ENCODE data around the gene PLAGL2.

GRCh38 chr20:32158943-32159660, 48.4 kb downstream of the PLAGL2 start:
- TF ChIP-seq, protein P1, sequence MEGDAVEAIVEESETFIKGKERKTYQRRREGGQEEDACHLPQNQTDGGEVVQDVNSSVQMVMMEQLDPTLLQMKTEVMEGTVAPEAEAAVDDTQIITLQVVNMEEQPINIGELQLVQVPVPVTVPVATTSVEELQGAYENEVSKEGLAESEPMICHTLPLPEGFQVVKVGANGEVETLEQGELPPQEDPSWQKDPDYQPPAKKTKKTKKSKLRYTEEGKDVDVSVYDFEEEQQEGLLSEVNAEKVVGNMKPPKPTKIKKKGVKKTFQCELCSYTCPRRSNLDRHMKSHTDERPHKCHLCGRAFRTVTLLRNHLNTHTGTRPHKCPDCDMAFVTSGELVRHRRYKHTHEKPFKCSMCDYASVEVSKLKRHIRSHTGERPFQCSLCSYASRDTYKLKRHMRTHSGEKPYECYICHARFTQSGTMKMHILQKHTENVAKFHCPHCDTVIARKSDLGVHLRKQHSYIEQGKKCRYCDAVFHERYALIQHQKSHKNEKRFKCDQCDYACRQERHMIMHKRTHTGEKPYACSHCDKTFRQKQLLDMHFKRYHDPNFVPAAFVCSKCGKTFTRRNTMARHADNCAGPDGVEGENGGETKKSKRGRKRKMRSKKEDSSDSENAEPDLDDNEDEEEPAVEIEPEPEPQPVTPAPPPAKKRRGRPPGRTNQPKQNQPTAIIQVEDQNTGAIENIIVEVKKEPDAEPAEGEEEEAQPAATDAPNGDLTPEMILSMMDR (conservative IDR thresholded peaks at IDR 0.05; ENCODE audit: low read depth, low read length) = no peak
- TF ChIP-seq EZH2 (IDR thresholded peaks at IDR 0.05; ENCODE audit: borderline replicate concordance, low read depth, low read length, poor library complexity, severe bottlenecking) = no peak

Data from A673 (cell line).